Cardiac fibroblast (primary cell): ENCODE measurements around the gene SLC13A5.

Source experiments
- DNase-seq, 2 donors: peaks; one replicate each; pipeline versions ENCODE4 v3.0.0 to v3.0.0-alpha.2; 2010; ENCODE audit warnings: low read depth in 2 of 2
- H3K4me3 ChIP-seq, 2 donors: replicated peaks in 1 of 2; 1 replicate in 1 of 2; 2 replicates in 1 of 2; pipeline ENCODE4 v1.5.1; 2011; ENCODE audit warnings: low read depth in 2 of 2, low read length in 2 of 2, mild to moderate bottlenecking in 2 of 2, moderate library complexity in 1 of 2
- TF ChIP-seq, protein P1 (sequence below): IDR thresholded peaks from one replicate; pipeline ENCODE4 v1.5.1; 2011; ENCODE audit warnings: low read depth, mild to moderate bottlenecking, low read length, inconsistent platforms

The SLC13A5 gene

DNA sequence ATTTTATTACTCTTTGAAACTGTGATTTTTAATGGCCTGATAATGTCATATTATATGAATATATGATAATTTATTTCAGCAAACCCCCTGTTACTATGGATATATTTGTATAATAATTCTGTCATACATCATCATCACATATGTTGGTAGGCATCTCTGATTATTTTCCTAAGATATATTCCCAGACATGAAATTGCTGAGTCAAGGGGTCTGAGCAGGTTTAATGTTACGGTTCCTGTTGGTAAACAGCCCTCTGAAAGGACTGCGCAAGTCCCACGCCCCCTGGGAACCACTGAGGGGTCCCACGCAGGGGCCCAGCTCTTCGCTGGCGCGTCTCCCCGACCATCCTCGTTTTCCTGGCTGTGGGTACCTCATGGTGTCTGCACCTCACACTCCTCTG is 24.2 kb downstream of the SLC13A5 start:
- DNase-seq, result no peak
- TF ChIP-seq, protein P1, sequence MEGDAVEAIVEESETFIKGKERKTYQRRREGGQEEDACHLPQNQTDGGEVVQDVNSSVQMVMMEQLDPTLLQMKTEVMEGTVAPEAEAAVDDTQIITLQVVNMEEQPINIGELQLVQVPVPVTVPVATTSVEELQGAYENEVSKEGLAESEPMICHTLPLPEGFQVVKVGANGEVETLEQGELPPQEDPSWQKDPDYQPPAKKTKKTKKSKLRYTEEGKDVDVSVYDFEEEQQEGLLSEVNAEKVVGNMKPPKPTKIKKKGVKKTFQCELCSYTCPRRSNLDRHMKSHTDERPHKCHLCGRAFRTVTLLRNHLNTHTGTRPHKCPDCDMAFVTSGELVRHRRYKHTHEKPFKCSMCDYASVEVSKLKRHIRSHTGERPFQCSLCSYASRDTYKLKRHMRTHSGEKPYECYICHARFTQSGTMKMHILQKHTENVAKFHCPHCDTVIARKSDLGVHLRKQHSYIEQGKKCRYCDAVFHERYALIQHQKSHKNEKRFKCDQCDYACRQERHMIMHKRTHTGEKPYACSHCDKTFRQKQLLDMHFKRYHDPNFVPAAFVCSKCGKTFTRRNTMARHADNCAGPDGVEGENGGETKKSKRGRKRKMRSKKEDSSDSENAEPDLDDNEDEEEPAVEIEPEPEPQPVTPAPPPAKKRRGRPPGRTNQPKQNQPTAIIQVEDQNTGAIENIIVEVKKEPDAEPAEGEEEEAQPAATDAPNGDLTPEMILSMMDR, result no peak
- H3K4me3 ChIP-seq, result no peak overlapping the region

GRCh38 chr17:6686026-6686425 is 27.1 kb downstream of the SLC13A5 start:
- DNase-seq, result no peak
- TF ChIP-seq, protein P1, result no peak
- no peak overlapping the region for H3K4me3 ChIP-seq

DNA sequence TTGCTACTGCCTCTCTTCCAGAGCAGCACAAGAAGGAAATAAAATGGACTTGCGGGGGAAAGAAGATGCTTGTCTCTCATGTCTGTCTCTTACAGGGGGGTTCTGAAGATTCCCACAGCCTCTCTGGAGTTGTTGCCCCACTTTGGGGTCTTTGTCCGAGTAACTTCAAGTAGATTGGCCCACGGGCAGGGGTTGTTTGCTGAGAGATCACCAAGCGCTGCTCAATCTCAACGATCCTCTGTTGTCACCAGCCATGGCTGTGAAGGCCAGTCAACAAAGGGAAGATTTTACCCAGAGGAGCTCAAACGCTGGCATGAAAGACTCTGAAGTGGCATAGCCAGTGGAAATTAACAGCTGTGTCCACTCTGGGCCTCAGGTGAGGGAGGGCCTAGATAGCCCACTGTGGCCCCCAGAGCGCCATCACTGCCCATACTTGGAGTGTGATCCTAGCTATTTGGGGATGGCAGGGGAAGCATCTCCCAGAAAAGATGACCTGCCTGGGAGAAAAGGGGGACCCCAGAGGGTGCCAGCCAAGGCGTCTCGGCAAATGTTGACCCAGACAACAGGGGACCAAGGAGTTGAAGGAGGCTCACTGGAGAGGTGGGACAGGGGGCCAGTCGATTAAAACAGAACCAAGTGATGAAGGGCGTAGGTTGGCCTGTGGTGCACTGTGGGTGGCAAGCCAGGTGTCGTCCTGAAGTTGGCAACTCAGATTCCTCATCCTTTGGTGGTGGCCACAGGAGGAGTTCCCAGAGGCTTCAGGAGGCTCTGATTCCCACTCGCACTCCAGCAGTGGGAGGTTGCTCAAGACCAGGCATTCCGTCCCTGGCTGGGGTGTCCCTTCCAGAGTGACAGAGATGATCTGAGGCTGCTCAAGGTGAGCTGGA is 28.0 kb downstream of the SLC13A5 start:
- TF ChIP-seq, protein P1, result no peak
- H3K4me3 ChIP-seq, result no peak overlapping the region
- no peak for DNase-seq

DNA sequence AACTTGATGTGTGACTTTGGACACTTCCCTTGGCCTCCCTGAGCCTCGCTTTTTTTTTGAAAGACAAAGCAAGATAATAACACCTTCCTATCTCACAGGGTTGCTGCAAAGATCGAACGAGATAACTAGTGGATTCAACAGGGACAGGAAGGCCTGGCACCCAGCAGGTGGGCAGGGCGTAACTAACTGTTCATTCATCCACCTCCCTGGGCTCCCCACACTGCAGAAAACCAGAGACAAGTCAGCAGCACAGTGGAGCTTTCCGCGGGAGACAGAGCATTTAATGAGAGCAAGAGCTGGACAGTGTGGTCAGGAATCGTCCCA is 28.7 kb downstream of the SLC13A5 start:
- DNase-seq, result no peak
- TF ChIP-seq, protein P1, result no peak
- H3K4me3 ChIP-seq, result no peak overlapping the region

- no peak overlapping the region for H3K4me3 ChIP-seq
- TF ChIP-seq, protein P1, result no peak
- no peak for DNase-seq
Measured at GRCh38 chr17:6683730-6684459, 29.3 kb downstream of the SLC13A5 start.

DNA sequence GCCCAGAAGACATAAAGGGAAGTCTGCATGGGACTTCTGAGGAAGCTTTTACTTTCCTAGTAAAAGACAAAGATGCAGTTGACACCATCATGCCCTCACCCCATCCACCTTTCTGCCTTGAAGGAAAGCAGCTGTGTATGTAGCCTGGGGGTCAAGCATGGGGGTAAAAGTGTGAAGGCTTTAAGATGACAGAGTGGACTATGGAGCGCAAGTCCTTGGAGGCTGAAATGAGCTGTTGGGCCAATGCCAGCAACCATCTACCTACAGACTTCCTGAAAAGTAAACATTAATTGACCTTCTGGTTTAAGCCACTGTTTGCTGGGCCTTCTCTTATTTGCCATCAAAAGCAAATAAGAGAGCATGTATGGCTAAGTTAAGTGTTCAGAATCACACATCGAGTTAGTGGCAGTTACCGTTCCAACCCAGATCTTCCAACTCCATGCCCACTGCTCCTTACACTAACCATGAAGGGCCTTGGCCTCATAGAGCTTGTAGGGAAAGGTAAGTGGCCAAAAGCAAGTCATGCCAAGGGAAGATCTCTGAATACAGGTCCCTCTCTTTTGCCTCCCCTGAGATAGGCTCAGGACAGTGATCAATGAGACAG is 30.0 kb downstream of the SLC13A5 start:
- H3K4me3 ChIP-seq, result no peak overlapping the region
- TF ChIP-seq, protein P1, result no peak
- DNase-seq, result no peak
